Naive thymus-derived CD4-positive, alpha-beta T cell (primary cell): ENCODE data around the gene CTU1. TPM values are rescaled to one million over a fixed set of nuclear protein-coding genes. Genes with fewer than 3 reads are reported as not detected.

ENCODE experiments used
- ATAC-seq: fragments of 150-1000 bp; cut with Tn5 transposase; 2 replicates; pipeline ENCODE4 v1.10.0; 2021; ENCODE audit warnings: mild to moderate bottlenecking, moderate library complexity
- CTCF ChIA-PET: fragments of 350-600 bp; sonication (Branson Sonifier 250); formaldehyde crosslinking; loops from one replicate; lab custom pipeline; 2021; ENCODE audit warnings: antibody characterized with exemption; lab: Charles Lee
- POLR2A ChIA-PET: fragments of 350-600 bp; sonication (Branson Sonifier 250); formaldehyde crosslinking; loops from one replicate; lab custom pipeline; 2021; ENCODE audit warnings: antibody characterized with exemption, inconsistent platforms; lab: Charles Lee
- DNase-seq, 9 donors: peaks; one replicate each; pipeline versions ENCODE4 v3.0.0 to v3.0.0-alpha.2; 2020 to 2022; ENCODE audit warnings: mixed read lengths in 1 of 9
- H3K27ac ChIP-seq: one replicate; pipeline ENCODE4 v1.7.0; 2013; ENCODE audit warnings: mild to moderate bottlenecking, low read depth, low read length, moderate library complexity
- H3K27me3 ChIP-seq, 2 donors: one replicate each; pipeline ENCODE4 v1.7.0; 2013; ENCODE audit warnings: low read length in 2 of 2, mild to moderate bottlenecking in 2 of 2, moderate library complexity in 2 of 2; ENCODE audit not compliant: control insufficient read depth in 2 of 2, insufficient read depth in 2 of 2
- H3K36me3 ChIP-seq, 3 experiments: 1 replicate in 2 of 3; 2 replicates in 1 of 3; pipeline ENCODE4 v1.7.0; 2013; ENCODE audit warnings: low read length in 3 of 3, mild to moderate bottlenecking in 3 of 3, moderate library complexity in 1 of 3; ENCODE audit not compliant: insufficient read depth in 3 of 3, control insufficient read depth in 2 of 3
- H3K4me1 ChIP-seq, 2 donors: one replicate each; pipeline ENCODE4 v1.7.0; 2013; ENCODE audit warnings: low read length in 2 of 2, mild to moderate bottlenecking in 2 of 2, moderate library complexity in 1 of 2; ENCODE audit not compliant: control insufficient read depth in 2 of 2, insufficient read depth in 2 of 2
- H3K4me3 ChIP-seq: 2 replicates; pipeline ENCODE4 v1.7.0; 2013; ENCODE audit warnings: mild to moderate bottlenecking, low read length
- H3K9me3 ChIP-seq, 3 experiments: 1 replicate in 2 of 3; 2 replicates in 1 of 3; pipeline ENCODE4 v1.7.0; 2013; ENCODE audit warnings: low read length in 3 of 3; ENCODE audit not compliant: control insufficient read depth in 2 of 3
- H3K27ac Mint-ChIP-seq, 9 donors: one replicate each; pipeline ENCODE4 v1.8.0; 2020 to 2022; ENCODE audit warnings: mixed read lengths in 9 of 9, mild to moderate bottlenecking in 8 of 9, moderate library complexity in 5 of 9, inconsistent platforms in 2 of 9
- H3K27me3 Mint-ChIP-seq, 5 donors: one replicate each; pipeline ENCODE4 v1.8.0; 2021 to 2022; ENCODE audit warnings: mixed read lengths in 5 of 5, mild to moderate bottlenecking in 1 of 5
- H3K36me3 Mint-ChIP-seq, 5 donors: one replicate each; pipeline ENCODE4 v1.8.0; 2020 to 2022; ENCODE audit warnings: mixed read lengths in 5 of 5, mild to moderate bottlenecking in 3 of 5, inconsistent platforms in 1 of 5
- H3K4me1 Mint-ChIP-seq, 7 donors: one replicate each; pipeline ENCODE4 v1.8.0; 2020 to 2022; ENCODE audit warnings: mixed read lengths in 7 of 7, mild to moderate bottlenecking in 3 of 7, inconsistent platforms in 1 of 7
- H3K4me3 Mint-ChIP-seq, 10 donors: one replicate each; pipeline ENCODE4 v1.8.0; 2020 to 2022; ENCODE audit warnings: mild to moderate bottlenecking in 10 of 10, mixed read lengths in 10 of 10, moderate library complexity in 6 of 10, inconsistent platforms in 2 of 10
- H3K9me3 Mint-ChIP-seq, 11 donors: one replicate each; pipeline ENCODE4 v1.8.0; 2020 to 2022; ENCODE audit warnings: mixed read lengths in 11 of 11, mild to moderate bottlenecking in 4 of 11, inconsistent platforms in 1 of 11, moderate library complexity in 1 of 11
- intact Hi-C, 2 donors: fragments of 100-400 bp; cut with micrococcal nuclease; formaldehyde crosslinking; loops; one replicate each; pipeline ENCODE4 v1.15.1; 2023
- polyA plus RNA-seq, 2 donors: library from polyadenylated mRNA; unstranded; fragments of 300-500 nt; fragmentation: Illumina TruSeq; gene quantifications; one replicate each; pipeline ENCODE4 v1.2.3, GENCODE V29; 2021
- total RNA-seq, 6 experiments: library from RNA in 5 of 6; stranded (reverse) in 5 of 6; gene quantifications; 1 replicate in 5 of 6; 2 replicates in 1 of 6; pipeline ENCODE4 v1.2.3 and lab custom pipeline; 2021 to 2026

CTU1 gene
- total and polyA plus RNA-seq, 7 experiments from 2014 or later: 3.0 to 11.8 (median 6.3) TPM

GRCh38 chr19:51135986-51136762 is 28.0 kb upstream of the CTU1 start:
- peak overlapping the region in 5 of 10 donors; percentile 7 to 76 (median 39) for H3K4me3 Mint-ChIP-seq
- H3K36me3 ChIP-seq: no peaks in the 10 kb centered on the region
- H3K27ac ChIP-seq: no peak overlapping the region
- no peaks in the 10 kb centered on the region for H3K9me3 ChIP-seq
- peaks cover 0 to 7% (median 2%) of the 10 kb centered on the region in 11 donors for H3K9me3 Mint-ChIP-seq
- peak overlapping the region in 5 of 9 donors; percentile 10 to 91 (median 81) for H3K27ac Mint-ChIP-seq
- H3K4me1 Mint-ChIP-seq: peaks cover 15 to 62% (median 51%) of the 10 kb centered on the region in 7 donors
- DNase-seq (no peak), ATAC-seq (no peak)
- H3K36me3 Mint-ChIP-seq: peaks cover 0 to 3% (median 0%) of the 10 kb centered on the region in 5 donors
- H3K4me3 ChIP-seq: no peak overlapping the region
- no peaks in the 10 kb centered on the region for H3K27me3 ChIP-seq
- peaks cover 25 to 30% of the 10 kb centered on the region in 2 donors for H3K4me1 ChIP-seq
- POLR2A ChIA-PET: interaction anchor here (0.6 to 1.0 kb wide), 2 partner anchors 26 to 39 kb away, joined by 3 read pairs; no protein-coding TSS in a partner anchor
- intact Hi-C loops: no loop called here
- H3K27me3 Mint-ChIP-seq: peaks cover 0 to 15% (median under 1%) of the 10 kb centered on the region in 5 donors
- CTCF ChIA-PET: interaction anchor here (0.6 kb wide), 2 partner anchors 22 to 801 kb away, joined by 3 read pairs; no protein-coding TSS in a partner anchor

- peak overlapping the region in 2 of 9 donors; percentile 19 to 41 for H3K27ac Mint-ChIP-seq
These were observed 26.8 kb upstream of the CTU1 start for GRCh38 chr19:51135004-51135403.

GRCh38 chr19:51131780-51132680 is 23.8 kb upstream of the CTU1 start:
- Histone ChIP-seq H3K4me3 (peak overlapping the region; percentile 44), H3K27ac (peak overlapping the region; percentile 48), H3K27me3 (no peaks in the 10 kb centered on the region), H3K4me1 (peaks cover 55 to 62% of the 10 kb centered on the region in 2 donors), H3K9me3 (no peaks in the 10 kb centered on the region), H3K36me3 (no peaks in the 10 kb centered on the region)
- CTCF ChIA-PET: interaction anchor here (0.6 to 1.6 kb wide), 10 partner anchors 10 to 35 kb away, joined by 3 to 5 read pairs (median 3); no protein-coding TSS in a partner anchor
- Mint-ChIP-seq H3K36me3 (peaks cover 0 to 3% (median 0%) of the 10 kb centered on the region in 5 donors), H3K27me3 (peaks cover 0 to 2% (median 0%) of the 10 kb centered on the region in 5 donors), H3K9me3 (peaks cover 0 to 7% (median 2%) of the 10 kb centered on the region in 11 donors), H3K27ac (peak overlapping the region; percentile 82 to 97 (median 93)), H3K4me1 (peaks cover 41 to 82% (median 68%) of the 10 kb centered on the region in 7 donors), H3K4me3 (peak overlapping the region; percentile 69 to 90 (median 83))
- intact Hi-C loops: loop anchor here in 1 of 2 donors (1.0 to 5.0 kb wide), 4 partner anchors 9 to 35 kb away; partner anchors contain the start of gene CTU1
- DNase-seq (peak in 7 of 9 donors; percentile 28 to 58 (median 50)), ATAC-seq (peak; percentile 73)
- POLR2A ChIA-PET: interaction anchor here (0.6 to 1.8 kb wide), 9 partner anchors 9 to 309 kb away, joined by 3 to 8 read pairs (median 4); no protein-coding TSS in a partner anchor

More at GRCh38 chr19:51135004-51135403, 26.8 kb upstream of the CTU1 start:
- DNase-seq (no peak), ATAC-seq (no peak)
- Histone ChIP-seq H3K4me3 (no peak overlapping the region), H3K27ac (no peak overlapping the region), H3K36me3 (no peaks in the 10 kb centered on the region), H3K9me3 (no peaks in the 10 kb centered on the region), H3K27me3 (no peaks in the 10 kb centered on the region), H3K4me1 (peaks cover 36 to 42% of the 10 kb centered on the region in 2 donors)
- intact Hi-C loops: no loop called here
- peaks cover 0 to 3% (median 0%) of the 10 kb centered on the region in 5 donors for H3K36me3 Mint-ChIP-seq
- peaks cover 0 to 7% (median 2%) of the 10 kb centered on the region in 11 donors for H3K9me3 Mint-ChIP-seq
- ChIA-PET CTCF (interaction anchor here (1.4 kb wide), 2 partner anchors 21 to 22 kb away, joined by 3 to 6 read pairs; no protein-coding TSS in a partner anchor), POLR2A (interaction anchor here (1.0 to 2.0 kb wide), 4 partner anchors 9 to 25 kb away, joined by 3 to 10 read pairs (median 4); partner anchors contain the start of gene SIGLEC9)
- H3K27me3 Mint-ChIP-seq: peaks cover 0 to 4% (median 0%) of the 10 kb centered on the region in 5 donors
- H3K4me3 Mint-ChIP-seq: no peak overlapping the region
- peaks cover 24 to 73% (median 60%) of the 10 kb centered on the region in 7 donors for H3K4me1 Mint-ChIP-seq

GRCh38 chr19:51129716-51130115 is 21.5 kb upstream of the CTU1 start:
- Mint-ChIP-seq H3K27me3 (peaks cover 0 to 5% (median 0%) of the 10 kb centered on the region in 5 donors), H3K27ac (peak overlapping the region in 6 of 9 donors; percentile 32 to 90 (median 79)), H3K9me3 (peaks cover 0 to 2% (median 0%) of the 10 kb centered on the region in 11 donors), H3K36me3 (peaks cover 0 to 3% (median 0%) of the 10 kb centered on the region in 5 donors), H3K4me3 (peak overlapping the region in 6 of 10 donors; percentile 6 to 57 (median 34)), H3K4me1 (peaks cover 48 to 78% (median 72%) of the 10 kb centered on the region in 7 donors)
- no peak overlapping the region for H3K4me3 ChIP-seq
- ChIA-PET POLR2A (interaction anchor here (0.7 kb wide), 1 partner anchor 26 kb away, joined by 3 read pairs; no protein-coding TSS in a partner anchor), CTCF (interaction anchor here (0.5 to 1.8 kb wide), 4 partner anchors 29 to 1250 kb away, joined by 3 to 7 read pairs (median 4); no protein-coding TSS in a partner anchor)
- H3K36me3 ChIP-seq: no peaks in the 10 kb centered on the region
- ATAC-seq (no peak), DNase-seq (no peak)
- intact Hi-C loops: loop anchor here in 1 of 2 donors (5.0 kb wide), 1 partner anchor 32 kb away; no protein-coding TSS in a partner anchor
- H3K4me1 ChIP-seq: peaks cover 49 to 77% of the 10 kb centered on the region in 2 donors
- no peak overlapping the region for H3K27ac ChIP-seq
- H3K27me3 ChIP-seq: no peaks in the 10 kb centered on the region
- H3K9me3 ChIP-seq: no peaks in the 10 kb centered on the region

GRCh38 chr19:51128227-51128626 is 20.0 kb upstream of the CTU1 start:
- CTCF ChIA-PET: interaction anchor here (0.6 kb wide), 1 partner anchor 38 kb away, joined by 4 read pairs; no protein-coding TSS in a partner anchor
- Mint-ChIP-seq H3K27ac (peak overlapping the region in 8 of 9 donors; percentile 78 to 97 (median 90)), H3K4me1 (peaks cover 57 to 91% (median 87%) of the 10 kb centered on the region in 7 donors)

More at GRCh38 chr19:51128227-51128626, 20.0 kb upstream of the CTU1 start:
- DNase-seq (no peak), ATAC-seq (no peak)
- Mint-ChIP-seq H3K36me3 (peaks cover 0 to 1% (median 0%) of the 10 kb centered on the region in 5 donors), H3K9me3 (peaks cover 0 to 2% (median 0%) of the 10 kb centered on the region in 11 donors), H3K27me3 (peaks cover 0 to 3% (median 0%) of the 10 kb centered on the region in 5 donors), H3K4me3 (peak overlapping the region in 9 of 10 donors; percentile 19 to 78 (median 50))
- no peaks in the 10 kb centered on the region for H3K27me3 ChIP-seq
- no peak overlapping the region for H3K4me3 ChIP-seq
- no peaks in the 10 kb centered on the region for H3K9me3 ChIP-seq
- peaks cover 64 to 92% of the 10 kb centered on the region in 2 donors for H3K4me1 ChIP-seq
- H3K27ac ChIP-seq: no peak overlapping the region
- intact Hi-C loops: no loop called here
- POLR2A ChIA-PET: interaction anchor here (0.8 to 2.3 kb wide), 5 partner anchors 8 to 32 kb away, joined by 3 to 9 read pairs (median 4); no protein-coding TSS in a partner anchor
- H3K36me3 ChIP-seq: no peaks in the 10 kb centered on the region
